GM23338 (cell line): ENCODE measurements around the gene G6PD.

Experiments used
- CREB1 ChIP-seq: fragments of 250-450 bp; sonication (Bioruptor Pico); IDR thresholded peaks from 2 replicates; pipeline ENCODE4 v1.5.0; 2020; ENCODE audit warnings: low read depth, mild to moderate bottlenecking, moderate library complexity
- CTCF ChIP-seq, 2 experiments: fragments of 200-600 bp in 1 of 2; sonication (generic) in 1 of 2; conservative IDR thresholded peaks; 2 replicates each; pipeline versions ENCODE4 v1.5.1 to v1.6.1; 2016 to 2017; ENCODE audit warnings: antibody characterized with exemption in 2 of 2, low read depth in 2 of 2, mild to moderate bottlenecking in 2 of 2, moderate library complexity in 1 of 2
- EZH2 ChIP-seq: fragments of 200-600 bp; sonication (generic); IDR thresholded peaks from one replicate; pipeline ENCODE4 v1.8.0; 2017; ENCODE audit warnings: antibody characterized with exemption, mild to moderate bottlenecking, low read depth; ENCODE audit not compliant: unreplicated experiment
- EZH2phosphoT487 ChIP-seq: fragments of 200-600 bp; sonication (generic); IDR thresholded peaks from one replicate; pipeline ENCODE4 v1.8.1; 2018; ENCODE audit warnings: antibody characterized with exemption; ENCODE audit not compliant: unreplicated experiment
- JUNB ChIP-seq: IDR thresholded peaks from one replicate; pipeline ENCODE4 v1.6.1; 2016; ENCODE audit warnings: antibody characterized with exemption; ENCODE audit not compliant: unreplicated experiment
- NANOG ChIP-seq: IDR thresholded peaks from 2 replicates; pipeline ENCODE4 v1.6.1; 2016; ENCODE audit warnings: antibody characterized with exemption, borderline replicate concordance
- POLR2AphosphoS5 ChIP-seq: IDR thresholded peaks from 2 replicates; pipeline ENCODE4 v1.6.1; 2016; ENCODE audit warnings: antibody characterized with exemption, low read depth
- REST ChIP-seq: IDR thresholded peaks from one replicate; pipeline ENCODE4 v1.6.1; 2018; ENCODE audit warnings: antibody characterized with exemption; ENCODE audit not compliant: unreplicated experiment
- ZNF114 ChIP-seq: fragments of 250-450 bp; sonication (Bioruptor Pico); IDR thresholded peaks from 2 replicates; pipeline ENCODE4 v1.5.0; 2020; ENCODE audit warnings: mild to moderate bottlenecking, moderate library complexity
- ZNF462 ChIP-seq: fragments of 250-450 bp; sonication (Bioruptor Pico); IDR thresholded peaks from 2 replicates; pipeline ENCODE4 v1.5.0; 2020; ENCODE audit warnings: mild to moderate bottlenecking, moderate library complexity

- TF ChIP-seq EZH2phosphoT487 (no peak), JUNB (no peak), CTCF (conservative IDR thresholded peaks at IDR 0.05; ENCODE audit: low read depth in 2 of 2) (no peak), ZNF114 (CRISPR knock-in tag) (no peak), POLR2AphosphoS5 (no peak), EZH2 (no peak), REST (no peak), CREB1 (CRISPR knock-in tag) (no peak), NANOG (no peak), ZNF462 (CRISPR knock-in tag) (no peak)
These were observed 39.9 kb downstream of the G6PD start for GRCh38 chrX:154506483-154507332.
